HEK293 (cell line): ENCODE data around the gene VSIG10L.
A peak's percentile ranks its signal among the peaks of the same experiment; 100 is the strongest.

Experiments used
- BCL11B ChIP-seq: fragments of 450-650 bp; formaldehyde crosslinking; IDR thresholded peaks from 2 replicates; pipeline ENCODE4 v1.5.1; 2016; ENCODE audit warnings: low read depth, missing biosample characterization, missing genetic modification characterization
- HOXC10 ChIP-seq: sonication (generic); formaldehyde crosslinking; IDR thresholded peaks from 2 replicates; pipeline ENCODE4 v1.8.1; 2023; ENCODE audit warnings: mild to moderate bottlenecking, missing genetic modification reagents
- IKZF3 ChIP-seq: fragments of 450-650 bp; IDR thresholded peaks from 2 replicates; pipeline ENCODE4 v1.5.0; 2018; ENCODE audit warnings: missing biosample characterization, mild to moderate bottlenecking, missing genetic modification characterization, moderate library complexity
- KLF1 ChIP-seq: fragments of 450-650 bp; formaldehyde crosslinking; IDR thresholded peaks from 2 replicates; pipeline ENCODE4 v1.5.1; 2016; ENCODE audit warnings: missing biosample characterization, missing genetic modification characterization
- KLF7 ChIP-seq: fragments of 450-650 bp; formaldehyde crosslinking; IDR thresholded peaks from 2 replicates; pipeline ENCODE4 v1.5.1; 2016; ENCODE audit warnings: missing biosample characterization, missing genetic modification characterization, borderline replicate concordance
- SALL2 ChIP-seq: fragments of 450-650 bp; formaldehyde crosslinking; IDR thresholded peaks from 2 replicates; pipeline ENCODE4 v1.5.0; 2017; ENCODE audit warnings: missing biosample characterization, mild to moderate bottlenecking, missing genetic modification characterization, borderline replicate concordance
- ZBTB48 ChIP-seq: fragments of 450-650 bp; formaldehyde crosslinking; IDR thresholded peaks from 2 replicates; pipeline ENCODE4 v1.5.1; 2016; ENCODE audit warnings: missing biosample characterization, missing genetic modification characterization
- ZEB2 ChIP-seq: fragments of 450-650 bp; formaldehyde crosslinking; IDR thresholded peaks from 2 replicates; pipeline ENCODE4 v1.5.1; 2016; ENCODE audit warnings: missing biosample characterization, missing genetic modification characterization
- ZFP69B ChIP-seq: fragments of 450-650 bp; formaldehyde crosslinking; IDR thresholded peaks from 2 replicates; pipeline ENCODE4 v1.5.1; 2016; ENCODE audit warnings: missing biosample characterization, missing genetic modification characterization
- ZNF391 ChIP-seq: fragments of 450-650 bp; formaldehyde crosslinking; IDR thresholded peaks from 2 replicates; pipeline ENCODE4 v1.5.1; 2016; ENCODE audit warnings: low read depth, missing biosample characterization, missing genetic modification characterization, borderline replicate concordance
- ZNF404 ChIP-seq: fragments of 450-650 bp; formaldehyde crosslinking; IDR thresholded peaks from 2 replicates; pipeline ENCODE4 v1.5.1; 2017; ENCODE audit warnings: missing biosample characterization, missing genetic modification characterization
- ZNF560 ChIP-seq: fragments of 450-650 bp; formaldehyde crosslinking; IDR thresholded peaks from 2 replicates; pipeline ENCODE4 v1.5.1; 2017; ENCODE audit warnings: missing biosample characterization, missing genetic modification characterization, borderline replicate concordance
- ZNF585B ChIP-seq: fragments of 450-650 bp; formaldehyde crosslinking; IDR thresholded peaks from 2 replicates; pipeline ENCODE4 v1.5.1; 2016; ENCODE audit warnings: missing biosample characterization, missing genetic modification characterization
- ZNF596 ChIP-seq: fragments of 450-650 bp; IDR thresholded peaks from 2 replicates; pipeline ENCODE4 v1.5.0; 2018; ENCODE audit warnings: missing biosample characterization, mild to moderate bottlenecking, missing genetic modification characterization, moderate library complexity
- ZNF76 ChIP-seq: fragments of 450-650 bp; formaldehyde crosslinking; IDR thresholded peaks from 2 replicates; pipeline ENCODE4; 2016; ENCODE audit warnings: low read depth, missing biosample characterization, missing genetic modification characterization, borderline replicate concordance
- ZNF777 ChIP-seq: fragments of 450-650 bp; formaldehyde crosslinking; IDR thresholded peaks from 2 replicates; pipeline ENCODE4 v1.5.1; 2017; ENCODE audit warnings: missing biosample characterization, missing genetic modification characterization, borderline replicate concordance
- TF ChIP-seq, protein P1 (sequence below): fragments of 450-650 bp; formaldehyde crosslinking; IDR thresholded peaks from 2 replicates; pipeline ENCODE4 v1.5.1; 2016; ENCODE audit warnings: missing biosample characterization, missing genetic modification characterization
- TF ChIP-seq, protein P2 (sequence below): fragments of 450-650 bp; formaldehyde crosslinking; IDR thresholded peaks from 2 replicates; pipeline ENCODE4 v1.5.1; 2016; ENCODE audit warnings: missing biosample characterization, missing genetic modification characterization
- TF ChIP-seq, protein P3 (sequence below): fragments of 450-650 bp; formaldehyde crosslinking; IDR thresholded peaks from 2 replicates; pipeline ENCODE4 v1.5.1; 2016; ENCODE audit warnings: missing biosample characterization, missing genetic modification characterization
- TF ChIP-seq, protein P4 (sequence below): fragments of 450-650 bp; formaldehyde crosslinking; IDR thresholded peaks from 2 replicates; pipeline ENCODE4 v1.5.1; 2016; ENCODE audit warnings: missing biosample characterization, missing genetic modification characterization
- TF ChIP-seq, protein P5 (sequence below): fragments of 450-650 bp; formaldehyde crosslinking; IDR thresholded peaks from 2 replicates; pipeline ENCODE4 v1.5.1; 2017; ENCODE audit warnings: missing biosample characterization, missing genetic modification characterization
- TF ChIP-seq, protein P6 (sequence below): fragments of 450-650 bp; formaldehyde crosslinking; IDR thresholded peaks from 2 replicates; pipeline ENCODE4 v1.5.1; 2016; ENCODE audit warnings: missing biosample characterization, missing genetic modification characterization, low read depth
- TF ChIP-seq, protein P7 (sequence below): fragments of 450-650 bp; formaldehyde crosslinking; IDR thresholded peaks from 2 replicates; pipeline ENCODE4 v1.5.1; 2017; ENCODE audit warnings: missing biosample characterization, missing genetic modification characterization

Gene VSIG10L

DNA sequence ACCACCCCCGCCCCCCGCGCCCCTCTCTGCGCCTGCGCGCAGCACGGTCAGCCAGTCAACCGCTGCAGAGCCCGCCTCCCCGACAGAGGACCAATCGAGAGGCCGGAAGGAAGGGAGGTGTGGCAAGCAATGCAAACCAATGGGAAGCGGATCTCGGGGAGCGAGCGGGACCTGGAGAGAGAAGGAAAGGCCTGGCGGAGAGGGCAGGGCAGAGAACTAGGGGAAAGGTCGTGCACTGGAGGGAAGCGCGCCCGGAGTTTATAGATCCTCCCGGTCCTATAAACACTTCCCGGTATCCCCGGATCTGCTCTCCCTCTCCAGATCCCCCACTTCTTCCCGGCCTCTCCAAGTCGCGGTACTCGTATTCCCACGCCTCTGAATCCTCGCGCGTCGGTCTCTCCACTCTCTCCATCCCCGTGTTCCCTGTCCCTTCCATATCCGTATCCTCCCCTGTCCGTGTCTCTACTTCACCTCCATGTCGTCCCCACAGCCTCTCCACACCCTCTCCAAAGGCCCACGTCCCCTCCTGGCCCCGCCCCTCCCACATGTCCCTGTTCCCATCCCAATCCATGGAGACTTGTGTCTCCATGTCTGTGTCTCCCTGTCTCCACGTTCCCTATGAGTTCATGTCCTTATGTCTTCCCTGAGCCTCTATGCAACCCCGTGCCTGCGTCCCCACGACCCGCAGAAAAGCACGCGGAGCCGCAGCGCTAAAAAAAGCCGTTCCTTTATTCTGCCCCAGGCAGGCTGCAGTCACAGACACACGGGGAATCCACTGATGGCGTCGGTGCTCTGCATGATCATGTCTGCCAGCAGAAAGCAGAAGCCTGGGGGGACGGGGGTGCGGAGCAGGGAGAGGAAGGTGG, 24.7 kb upstream of the VSIG10L start (continued):
- TF ChIP-seq, protein P1, sequence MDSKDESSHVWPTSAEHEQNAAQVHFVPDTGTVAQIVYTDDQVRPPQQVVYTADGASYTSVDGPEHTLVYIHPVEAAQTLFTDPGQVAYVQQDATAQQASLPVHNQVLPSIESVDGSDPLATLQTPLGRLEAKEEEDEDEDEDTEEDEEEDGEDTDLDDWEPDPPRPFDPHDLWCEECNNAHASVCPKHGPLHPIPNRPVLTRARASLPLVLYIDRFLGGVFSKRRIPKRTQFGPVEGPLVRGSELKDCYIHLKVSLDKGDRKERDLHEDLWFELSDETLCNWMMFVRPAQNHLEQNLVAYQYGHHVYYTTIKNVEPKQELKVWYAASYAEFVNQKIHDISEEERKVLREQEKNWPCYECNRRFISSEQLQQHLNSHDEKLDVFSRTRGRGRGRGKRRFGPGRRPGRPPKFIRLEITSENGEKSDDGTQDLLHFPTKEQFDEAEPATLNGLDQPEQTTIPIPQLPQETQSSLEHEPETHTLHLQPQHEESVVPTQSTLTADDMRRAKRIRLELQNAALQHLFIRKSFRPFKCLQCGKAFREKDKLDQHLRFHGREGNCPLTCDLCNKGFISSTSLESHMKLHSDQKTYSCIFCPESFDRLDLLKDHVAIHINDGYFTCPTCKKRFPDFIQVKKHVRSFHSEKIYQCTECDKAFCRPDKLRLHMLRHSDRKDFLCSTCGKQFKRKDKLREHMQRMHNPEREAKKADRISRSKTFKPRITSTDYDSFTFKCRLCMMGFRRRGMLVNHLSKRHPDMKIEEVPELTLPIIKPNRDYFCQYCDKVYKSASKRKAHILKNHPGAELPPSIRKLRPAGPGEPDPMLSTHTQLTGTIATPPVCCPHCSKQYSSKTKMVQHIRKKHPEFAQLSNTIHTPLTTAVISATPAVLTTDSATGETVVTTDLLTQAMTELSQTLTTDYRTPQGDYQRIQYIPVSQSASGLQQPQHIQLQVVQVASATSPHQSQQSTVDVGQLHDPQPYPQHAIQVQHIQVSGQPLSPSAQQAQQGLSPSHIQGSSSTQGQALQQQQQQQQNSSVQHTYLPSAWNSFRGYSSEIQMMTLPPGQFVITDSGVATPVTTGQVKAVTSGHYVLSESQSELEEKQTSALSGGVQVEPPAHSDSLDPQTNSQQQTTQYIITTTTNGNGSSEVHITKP (tag by site-specific recombination): peak; percentile 48
- TF ChIP-seq ZNF560 (tag by site-specific recombination) (no peak), IKZF3 (tag by site-specific recombination) (peak; percentile 86), ZBTB48 (peak; percentile 72), ZFP69B (peak; percentile 77), ZNF76 (tag by site-specific recombination) (peak; percentile 79), ZNF585B (tag by site-specific recombination) (no peak), ZNF404 (tag by site-specific recombination) (no peak), ZNF777 (tag by site-specific recombination) (peak; percentile 54; the same call in 1 of the 2 replicates), HOXC10 (CRISPR knock-in tag) (no peak), ZNF391 (tag by site-specific recombination) (peak; percentile 89; the same call in 1 of the 2 replicates), ZEB2 (tag by site-specific recombination) (peak; percentile 77), BCL11B (tag by site-specific recombination) (peak; percentile 87; the same call in 1 of the 2 replicates), KLF1 (tag by site-specific recombination) (peak; percentile 75; the same call in 1 of the 2 replicates), SALL2 (tag by site-specific recombination) (no peak), ZNF596 (tag by site-specific recombination) (peak; percentile 9; the same call in 1 of the 2 replicates), KLF7 (tag by site-specific recombination) (peak; percentile 73; the same call in 1 of the 2 replicates)
- TF ChIP-seq, protein P2, sequence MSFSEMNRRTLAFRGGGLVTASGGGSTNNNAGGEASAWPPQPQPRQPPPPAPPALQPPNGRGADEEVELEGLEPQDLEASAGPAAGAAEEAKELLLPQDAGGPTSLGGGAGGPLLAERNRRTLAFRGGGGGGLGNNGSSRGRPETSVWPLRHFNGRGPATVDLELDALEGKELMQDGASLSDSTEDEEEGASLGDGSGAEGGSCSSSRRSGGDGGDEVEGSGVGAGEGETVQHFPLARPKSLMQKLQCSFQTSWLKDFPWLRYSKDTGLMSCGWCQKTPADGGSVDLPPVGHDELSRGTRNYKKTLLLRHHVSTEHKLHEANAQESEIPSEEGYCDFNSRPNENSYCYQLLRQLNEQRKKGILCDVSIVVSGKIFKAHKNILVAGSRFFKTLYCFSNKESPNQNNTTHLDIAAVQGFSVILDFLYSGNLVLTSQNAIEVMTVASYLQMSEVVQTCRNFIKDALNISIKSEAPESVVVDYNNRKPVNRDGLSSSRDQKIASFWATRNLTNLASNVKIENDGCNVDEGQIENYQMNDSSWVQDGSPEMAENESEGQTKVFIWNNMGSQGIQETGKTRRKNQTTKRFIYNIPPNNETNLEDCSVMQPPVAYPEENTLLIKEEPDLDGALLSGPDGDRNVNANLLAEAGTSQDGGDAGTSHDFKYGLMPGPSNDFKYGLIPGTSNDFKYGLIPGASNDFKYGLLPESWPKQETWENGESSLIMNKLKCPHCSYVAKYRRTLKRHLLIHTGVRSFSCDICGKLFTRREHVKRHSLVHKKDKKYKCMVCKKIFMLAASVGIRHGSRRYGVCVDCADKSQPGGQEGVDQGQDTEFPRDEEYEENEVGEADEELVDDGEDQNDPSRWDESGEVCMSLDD (tag by site-specific recombination): peak; percentile 63
- TF ChIP-seq, protein P3, sequence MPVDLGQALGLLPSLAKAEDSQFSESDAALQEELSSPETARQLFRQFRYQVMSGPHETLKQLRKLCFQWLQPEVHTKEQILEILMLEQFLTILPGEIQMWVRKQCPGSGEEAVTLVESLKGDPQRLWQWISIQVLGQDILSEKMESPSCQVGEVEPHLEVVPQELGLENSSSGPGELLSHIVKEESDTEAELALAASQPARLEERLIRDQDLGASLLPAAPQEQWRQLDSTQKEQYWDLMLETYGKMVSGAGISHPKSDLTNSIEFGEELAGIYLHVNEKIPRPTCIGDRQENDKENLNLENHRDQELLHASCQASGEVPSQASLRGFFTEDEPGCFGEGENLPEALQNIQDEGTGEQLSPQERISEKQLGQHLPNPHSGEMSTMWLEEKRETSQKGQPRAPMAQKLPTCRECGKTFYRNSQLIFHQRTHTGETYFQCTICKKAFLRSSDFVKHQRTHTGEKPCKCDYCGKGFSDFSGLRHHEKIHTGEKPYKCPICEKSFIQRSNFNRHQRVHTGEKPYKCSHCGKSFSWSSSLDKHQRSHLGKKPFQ (tag by site-specific recombination): no peak
- TF ChIP-seq, protein P4, sequence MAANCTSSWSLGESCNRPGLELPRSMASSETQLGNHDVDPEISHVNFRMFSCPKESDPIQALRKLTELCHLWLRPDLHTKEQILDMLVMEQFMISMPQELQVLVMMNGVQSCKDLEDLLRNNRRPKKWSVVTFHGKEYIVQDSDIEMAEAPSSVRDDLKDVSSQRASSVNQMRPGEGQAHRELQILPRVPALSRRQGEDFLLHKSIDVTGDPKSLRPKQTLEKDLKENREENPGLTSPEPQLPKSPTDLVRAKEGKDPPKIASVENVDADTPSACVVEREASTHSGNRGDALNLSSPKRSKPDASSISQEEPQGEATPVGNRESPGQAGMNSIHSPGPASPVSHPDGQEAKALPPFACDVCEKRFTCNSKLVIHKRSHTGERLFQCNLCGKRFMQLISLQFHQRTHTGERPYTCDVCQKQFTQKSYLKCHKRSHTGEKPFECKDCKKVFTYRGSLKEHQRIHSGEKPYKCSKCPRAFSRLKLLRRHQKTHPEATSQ (tag by site-specific recombination): no peak
- TF ChIP-seq, protein P5, sequence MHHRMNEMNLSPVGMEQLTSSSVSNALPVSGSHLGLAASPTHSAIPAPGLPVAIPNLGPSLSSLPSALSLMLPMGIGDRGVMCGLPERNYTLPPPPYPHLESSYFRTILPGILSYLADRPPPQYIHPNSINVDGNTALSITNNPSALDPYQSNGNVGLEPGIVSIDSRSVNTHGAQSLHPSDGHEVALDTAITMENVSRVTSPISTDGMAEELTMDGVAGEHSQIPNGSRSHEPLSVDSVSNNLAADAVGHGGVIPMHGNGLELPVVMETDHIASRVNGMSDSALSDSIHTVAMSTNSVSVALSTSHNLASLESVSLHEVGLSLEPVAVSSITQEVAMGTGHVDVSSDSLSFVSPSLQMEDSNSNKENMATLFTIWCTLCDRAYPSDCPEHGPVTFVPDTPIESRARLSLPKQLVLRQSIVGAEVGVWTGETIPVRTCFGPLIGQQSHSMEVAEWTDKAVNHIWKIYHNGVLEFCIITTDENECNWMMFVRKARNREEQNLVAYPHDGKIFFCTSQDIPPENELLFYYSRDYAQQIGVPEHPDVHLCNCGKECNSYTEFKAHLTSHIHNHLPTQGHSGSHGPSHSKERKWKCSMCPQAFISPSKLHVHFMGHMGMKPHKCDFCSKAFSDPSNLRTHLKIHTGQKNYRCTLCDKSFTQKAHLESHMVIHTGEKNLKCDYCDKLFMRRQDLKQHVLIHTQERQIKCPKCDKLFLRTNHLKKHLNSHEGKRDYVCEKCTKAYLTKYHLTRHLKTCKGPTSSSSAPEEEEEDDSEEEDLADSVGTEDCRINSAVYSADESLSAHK (tag by site-specific recombination): peak; percentile 60; the same call in 1 of the 2 replicates
- TF ChIP-seq, protein P6, sequence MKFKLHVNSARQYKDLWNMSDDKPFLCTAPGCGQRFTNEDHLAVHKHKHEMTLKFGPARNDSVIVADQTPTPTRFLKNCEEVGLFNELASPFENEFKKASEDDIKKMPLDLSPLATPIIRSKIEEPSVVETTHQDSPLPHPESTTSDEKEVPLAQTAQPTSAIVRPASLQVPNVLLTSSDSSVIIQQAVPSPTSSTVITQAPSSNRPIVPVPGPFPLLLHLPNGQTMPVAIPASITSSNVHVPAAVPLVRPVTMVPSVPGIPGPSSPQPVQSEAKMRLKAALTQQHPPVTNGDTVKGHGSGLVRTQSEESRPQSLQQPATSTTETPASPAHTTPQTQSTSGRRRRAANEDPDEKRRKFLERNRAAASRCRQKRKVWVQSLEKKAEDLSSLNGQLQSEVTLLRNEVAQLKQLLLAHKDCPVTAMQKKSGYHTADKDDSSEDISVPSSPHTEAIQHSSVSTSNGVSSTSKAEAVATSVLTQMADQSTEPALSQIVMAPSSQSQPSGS: no peak
- TF ChIP-seq, protein P7, sequence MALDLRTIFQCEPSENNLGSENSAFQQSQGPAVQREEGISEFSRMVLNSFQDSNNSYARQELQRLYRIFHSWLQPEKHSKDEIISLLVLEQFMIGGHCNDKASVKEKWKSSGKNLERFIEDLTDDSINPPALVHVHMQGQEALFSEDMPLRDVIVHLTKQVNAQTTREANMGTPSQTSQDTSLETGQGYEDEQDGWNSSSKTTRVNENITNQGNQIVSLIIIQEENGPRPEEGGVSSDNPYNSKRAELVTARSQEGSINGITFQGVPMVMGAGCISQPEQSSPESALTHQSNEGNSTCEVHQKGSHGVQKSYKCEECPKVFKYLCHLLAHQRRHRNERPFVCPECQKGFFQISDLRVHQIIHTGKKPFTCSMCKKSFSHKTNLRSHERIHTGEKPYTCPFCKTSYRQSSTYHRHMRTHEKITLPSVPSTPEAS: peak; percentile 40; the same call in 1 of the 2 replicates
